ENCODE results near the gene UBE2E2. TPM values are rescaled to one million over a fixed set of nuclear protein-coding genes. Genes with fewer than 3 reads are reported as not detected.

UBE2E2 gene
- total RNA-seq, 2 donors from 2014 or later, result 23.2 to 34.5 TPM

- no peaks in the 10 kb centered on the region for H3K27me3 ChIP-seq (ENCODE audit: control insufficient read depth, insufficient read depth, low read length, poor library complexity, severe bottlenecking)
- Mint-ChIP-seq H3K4me3 (no peak overlapping the region), H3K27me3 (ENCODE audit: insufficient read depth) (no peaks in the 10 kb centered on the region), H3K36me3 (ENCODE audit: low read depth) (no peaks in the 10 kb centered on the region), H3K9me3 (no peaks in the 10 kb centered on the region), H3K4me1 (peaks cover 3% of the 10 kb centered on the region), H3K27ac (no peak overlapping the region)
- H3K4me3 ChIP-seq (ENCODE audit: low read length), result no peak overlapping the region
- WGBS, 2 experiments (ENCODE audit: insufficient coverage in 1 of 2, insufficient read length in 1 of 2), result 96 to 100% methylated on average over 3 to 5 of the region's 5 CpGs
- no peak for TF ChIP-seq CTCF (conservative IDR thresholded peaks at IDR 0.05)
- H3K4me1 ChIP-seq (ENCODE audit: control insufficient read depth, insufficient read depth, low read length), result no peaks in the 10 kb centered on the region
- H3K9me3 ChIP-seq (ENCODE audit: control insufficient read depth, low read length), result no peaks in the 10 kb centered on the region
- H3K27ac ChIP-seq (ENCODE audit: low read depth, low read length), result no peak overlapping the region
- H3K9ac ChIP-seq (ENCODE audit: extremely low read depth, low read length, poor library complexity, severe bottlenecking), result no peak overlapping the region
- no peak for DNase-seq
- no peaks in the 10 kb centered on the region for H3K36me3 ChIP-seq (ENCODE audit: control insufficient read depth, insufficient read depth, low read length)
Observed at GRCh38 chr3:23256741-23257435, 53.8 kb downstream of the UBE2E2 start.

GRCh38 chr3:23258110-23258509 lies 55.0 kb downstream of the UBE2E2 start:
- Mint-ChIP-seq H3K9me3 (no peaks in the 10 kb centered on the region), H3K4me3 (no peak overlapping the region), H3K4me1 (peaks cover 3% of the 10 kb centered on the region), H3K27ac (no peak overlapping the region), H3K36me3 (ENCODE audit: low read depth) (no peaks in the 10 kb centered on the region), H3K27me3 (ENCODE audit: insufficient read depth) (no peaks in the 10 kb centered on the region)
- Histone ChIP-seq H3K4me1 (ENCODE audit: control insufficient read depth, insufficient read depth, low read length) (no peaks in the 10 kb centered on the region), H3K27ac (ENCODE audit: low read depth, low read length) (no peak overlapping the region), H3K9ac (ENCODE audit: extremely low read depth, low read length, poor library complexity, severe bottlenecking) (no peak overlapping the region), H3K4me3 (ENCODE audit: low read length) (no peak overlapping the region), H3K9me3 (ENCODE audit: control insufficient read depth, low read length) (no peaks in the 10 kb centered on the region), H3K27me3 (ENCODE audit: control insufficient read depth, insufficient read depth, low read length, poor library complexity, severe bottlenecking) (no peaks in the 10 kb centered on the region), H3K36me3 (ENCODE audit: control insufficient read depth, insufficient read depth, low read length) (no peaks in the 10 kb centered on the region)
- no peak for DNase-seq
- TF ChIP-seq CTCF (conservative IDR thresholded peaks at IDR 0.05), result no peak
- 87 to 91% methylated on average over 6 of the region's 6 CpGs for WGBS, 2 experiments (ENCODE audit: insufficient coverage in 1 of 2, insufficient read length in 1 of 2)

GRCh38 chr3:23259515-23259914 lies 56.4 kb downstream of the UBE2E2 start:
- H3K27ac ChIP-seq (ENCODE audit: low read depth, low read length), result no peak overlapping the region
- no peak overlapping the region for H3K27ac Mint-ChIP-seq
- DNase-seq, result no peak
- H3K4me3 Mint-ChIP-seq, result no peak overlapping the region
- peaks cover 1% of the 10 kb centered on the region for H3K4me1 Mint-ChIP-seq
- no peak overlapping the region for H3K4me3 ChIP-seq (ENCODE audit: low read length)
- H3K27me3 ChIP-seq (ENCODE audit: control insufficient read depth, insufficient read depth, low read length, poor library complexity, severe bottlenecking), result no peaks in the 10 kb centered on the region
- H3K36me3 ChIP-seq (ENCODE audit: control insufficient read depth, insufficient read depth, low read length), result no peaks in the 10 kb centered on the region
- H3K9me3 Mint-ChIP-seq, result no peaks in the 10 kb centered on the region
- H3K36me3 Mint-ChIP-seq (ENCODE audit: low read depth), result no peaks in the 10 kb centered on the region
- H3K9ac ChIP-seq (ENCODE audit: extremely low read depth, low read length, poor library complexity, severe bottlenecking), result no peak overlapping the region
- H3K9me3 ChIP-seq (ENCODE audit: control insufficient read depth, low read length), result no peaks in the 10 kb centered on the region
- H3K4me1 ChIP-seq (ENCODE audit: control insufficient read depth, insufficient read depth, low read length), result no peaks in the 10 kb centered on the region
- WGBS, 2 experiments (ENCODE audit: insufficient coverage in 1 of 2, insufficient read length in 1 of 2), result 75 to 100% methylated on average over 1 to 2 of the region's 2 CpGs
- H3K27me3 Mint-ChIP-seq (ENCODE audit: insufficient read depth), result no peaks in the 10 kb centered on the region
- no peak for TF ChIP-seq CTCF (conservative IDR thresholded peaks at IDR 0.05)
